ENCODE data around the gene TLK1.

DNA sequence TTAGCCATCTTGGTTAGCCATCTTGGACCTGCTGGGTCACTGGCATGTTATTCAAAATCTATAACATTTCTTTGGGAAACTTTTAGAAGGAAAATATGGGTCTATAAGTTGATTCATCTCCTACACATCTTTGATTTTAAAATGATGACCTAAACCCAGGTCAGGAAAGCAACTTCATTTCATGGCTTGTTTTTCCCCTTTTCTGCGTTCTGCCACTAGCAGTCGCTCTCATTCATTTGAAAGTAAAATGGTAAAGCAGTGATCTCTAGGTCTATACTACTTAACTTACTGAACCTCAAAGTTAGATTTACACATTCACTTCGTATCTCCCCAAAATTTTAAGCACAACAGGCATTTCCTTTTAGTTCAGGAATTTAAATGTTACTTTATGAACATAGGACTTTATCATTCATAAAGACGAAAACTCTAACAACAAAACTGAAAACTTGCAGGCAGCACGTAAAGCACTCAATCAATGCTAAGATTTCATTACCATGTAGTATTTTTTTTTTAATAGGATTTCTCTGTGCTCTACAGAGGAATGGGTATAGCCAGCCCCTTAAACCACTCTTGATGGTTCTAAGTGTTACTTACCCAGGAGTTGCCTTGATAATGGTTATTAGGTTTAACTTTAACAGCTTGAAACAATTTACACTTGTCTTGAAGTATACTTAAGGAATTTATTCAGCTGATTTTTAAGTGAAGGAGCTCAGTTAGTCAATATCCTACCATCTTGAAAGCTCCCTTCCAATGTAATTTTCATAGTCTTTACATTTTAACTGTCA, 169.1 kb downstream of the TLK1 start:
- peak; percentile 30 for TF ChIP-seq CTCF (IDR thresholded peaks at IDR 0.05; ENCODE audit: poor library complexity)
- no peak for TF ChIP-seq EZH2 (IDR thresholded peaks at IDR 0.05; ENCODE audit: borderline replicate concordance)
